ENCODE measurements around the gene CFH. TPM values are rescaled to one million over a fixed set of nuclear protein-coding genes. Genes with fewer than 3 reads are reported as not detected.
"Not testable (repeated sequence)": the region's sequence is repeated elsewhere in the genome, so short reads cannot be mapped to it uniquely, and the experiment has no call there.

CFH gene
- total RNA-seq, 1 donor from 2014 or later = 24.0 TPM

DNA sequence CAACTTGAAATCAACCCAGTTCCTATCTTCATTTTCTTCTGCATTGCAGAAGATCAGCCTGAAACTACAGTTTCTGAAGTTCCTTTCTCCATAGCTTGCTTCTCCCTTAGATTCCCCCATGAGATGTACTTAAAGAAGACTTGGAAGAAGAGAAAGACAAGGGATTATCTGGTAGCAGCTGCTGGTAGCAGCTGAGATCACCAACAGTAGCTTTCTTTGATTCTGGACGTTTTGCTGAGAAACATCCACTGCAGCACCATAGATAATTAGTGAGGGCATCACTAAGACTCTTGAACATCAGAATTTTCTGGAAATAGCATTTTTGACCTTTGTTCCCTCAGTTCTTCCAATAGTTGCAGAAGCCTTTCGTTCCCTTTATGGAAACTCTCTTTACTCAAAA is 122.3 kb downstream of the CFH start:
- Mint-ChIP-seq H3K4me3 (ENCODE audit: unreplicated experiment) (no peak overlapping the region), H3K27me3 (ENCODE audit: low read depth) (peaks cover 11% of the 10 kb centered on the region), H3K9me3 (ENCODE audit: low read depth) (no peaks in the 10 kb centered on the region), H3K36me3 (ENCODE audit: low read depth) (no peaks in the 10 kb centered on the region), H3K4me1 (ENCODE audit: low read depth) (no peaks in the 10 kb centered on the region), H3K27ac (ENCODE audit: unreplicated experiment) (no peak overlapping the region)
- no peak for TF ChIP-seq CTCF (IDR thresholded peaks at IDR 0.05)
- DNase-seq (ENCODE audit: low spot score) = no peak

DNA sequence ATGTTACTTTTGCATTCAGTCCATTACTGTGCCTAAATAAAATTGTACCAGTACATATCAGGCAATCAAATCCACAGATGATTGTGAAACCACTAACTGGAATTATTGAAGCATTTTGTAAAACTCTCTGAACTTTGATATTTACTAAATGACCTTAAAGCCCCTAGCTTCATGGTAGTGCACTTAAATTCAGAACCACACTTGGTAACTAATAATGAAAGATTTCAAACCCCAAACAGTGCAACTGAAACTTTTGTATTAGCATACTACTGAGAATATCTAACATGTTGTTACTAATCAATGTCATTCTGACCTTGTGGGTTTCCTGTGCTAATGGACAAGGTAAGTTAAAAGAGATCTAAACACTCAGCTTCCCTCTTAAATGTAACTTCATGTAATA is 122.8 kb downstream of the CFH start, which contains the start of gene CFHR3:
CFHR3 (plus strand) TSS at position 238 of the 400 bp plus-strand sequence; CDS start at position 285, 47 bp downstream.
- Mint-ChIP-seq H3K27me3 (ENCODE audit: low read depth) (peaks cover 11% of the 10 kb centered on the region), H3K4me1 (ENCODE audit: low read depth) (no peaks in the 10 kb centered on the region), H3K36me3 (ENCODE audit: low read depth) (no peaks in the 10 kb centered on the region), H3K9me3 (ENCODE audit: low read depth) (no peaks in the 10 kb centered on the region), H3K4me3 (ENCODE audit: unreplicated experiment) (no peak within 1 kb of the TSS), H3K27ac (ENCODE audit: unreplicated experiment) (no peak within 1 kb of the TSS)
- no peak for DNase-seq (ENCODE audit: low spot score)
- TF ChIP-seq CTCF (IDR thresholded peaks at IDR 0.05) = no peak

DNA sequence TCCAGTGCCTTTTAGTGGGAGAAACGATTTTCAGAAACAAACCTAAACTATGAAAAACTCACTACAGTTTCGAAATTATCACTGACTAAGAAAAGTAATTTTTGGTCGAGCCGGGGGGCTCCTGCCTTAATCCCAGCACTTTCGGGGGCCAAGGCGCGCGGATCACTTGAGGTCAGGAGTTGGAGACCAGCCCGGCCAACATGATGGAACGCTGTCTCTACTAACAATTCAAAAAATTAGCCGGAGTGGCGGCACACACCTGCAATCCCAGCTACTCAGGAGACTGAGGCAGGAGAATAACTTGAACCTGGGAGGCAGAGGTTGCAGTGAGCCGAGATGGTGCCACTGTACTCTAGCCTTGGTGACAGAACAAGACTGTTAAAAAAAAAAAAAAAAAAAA is 125.8 kb downstream of the CFH start:
- no peaks in the 10 kb centered on the region for H3K36me3 Mint-ChIP-seq (ENCODE audit: low read depth)
- no peaks in the 10 kb centered on the region for H3K4me1 Mint-ChIP-seq (ENCODE audit: low read depth)
- TF ChIP-seq CTCF (IDR thresholded peaks at IDR 0.05) = no peak
- no peak overlapping the region for H3K4me3 Mint-ChIP-seq (ENCODE audit: unreplicated experiment)
- no peaks in the 10 kb centered on the region for H3K9me3 Mint-ChIP-seq (ENCODE audit: low read depth)
- no peak for DNase-seq (ENCODE audit: low spot score)
- H3K27ac Mint-ChIP-seq (ENCODE audit: unreplicated experiment) = no peak overlapping the region
- peaks cover 13% of the 10 kb centered on the region for H3K27me3 Mint-ChIP-seq (ENCODE audit: low read depth)

DNA sequence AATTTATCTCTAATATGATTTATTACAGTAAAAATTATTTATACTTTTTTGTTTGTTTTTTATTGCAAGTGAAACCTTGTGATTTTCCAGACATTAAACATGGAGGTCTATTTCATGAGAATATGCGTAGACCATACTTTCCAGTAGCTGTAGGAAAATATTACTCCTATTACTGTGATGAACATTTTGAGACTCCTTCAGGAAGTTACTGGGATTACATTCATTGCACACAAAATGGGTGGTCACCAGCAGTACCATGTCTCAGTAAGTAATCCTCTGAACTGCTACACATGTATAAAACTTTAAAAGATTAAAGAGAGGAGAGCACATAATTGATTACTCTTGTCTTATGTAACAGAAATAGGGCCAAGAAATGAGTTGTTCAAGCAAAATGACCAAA is 127.2 kb downstream of the CFH start:
- Mint-ChIP-seq H3K27me3 (ENCODE audit: low read depth) (peaks cover 8% of the 10 kb centered on the region), H3K4me3 (ENCODE audit: unreplicated experiment) (no peak overlapping the region), H3K9me3 (ENCODE audit: low read depth) (no peaks in the 10 kb centered on the region), H3K4me1 (ENCODE audit: low read depth) (no peaks in the 10 kb centered on the region), H3K27ac (ENCODE audit: unreplicated experiment) (no peak overlapping the region), H3K36me3 (ENCODE audit: low read depth) (no peaks in the 10 kb centered on the region)
- peak; percentile 31 for TF ChIP-seq CTCF (IDR thresholded peaks at IDR 0.05)
- no peak for DNase-seq (ENCODE audit: low spot score)

- not testable (repeated sequence) for H3K36me3 Mint-ChIP-seq (ENCODE audit: low read depth); H3K9me3 Mint-ChIP-seq (ENCODE audit: low read depth); H3K27ac Mint-ChIP-seq (ENCODE audit: unreplicated experiment); H3K4me1 Mint-ChIP-seq (ENCODE audit: low read depth); DNase-seq (ENCODE audit: low spot score); H3K27me3 Mint-ChIP-seq (ENCODE audit: low read depth); H3K4me3 Mint-ChIP-seq (ENCODE audit: unreplicated experiment)
These were observed 139.4 kb downstream of the CFH start for GRCh38 chr1:196791252-196791651.

DNA sequence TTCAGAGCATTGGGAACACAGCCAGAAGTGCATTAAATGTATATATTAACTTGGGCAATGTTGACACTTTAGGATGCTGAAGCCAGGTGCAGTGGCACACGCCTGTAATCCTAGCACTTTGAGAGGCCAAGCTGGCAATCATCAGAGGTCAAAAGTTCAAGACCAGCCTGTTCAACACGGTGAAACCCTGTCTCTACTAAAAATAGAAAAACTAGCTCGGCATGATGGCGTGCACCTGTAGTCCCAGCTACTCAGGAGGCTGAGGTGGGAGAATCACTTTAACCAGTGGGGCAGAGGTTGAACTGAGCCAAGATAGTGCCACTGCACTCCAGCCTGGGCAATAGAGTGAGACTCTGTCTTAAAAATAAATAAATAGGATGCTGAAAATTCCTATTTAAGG is 142.3 kb downstream of the CFH start:
- H3K4me1 Mint-ChIP-seq (ENCODE audit: low read depth) = not testable (repeated sequence)

More for the DNA sequence above, 142.3 kb downstream of the CFH start:
- not testable (repeated sequence) for H3K4me3 Mint-ChIP-seq (ENCODE audit: unreplicated experiment); H3K36me3 Mint-ChIP-seq (ENCODE audit: low read depth); H3K9me3 Mint-ChIP-seq (ENCODE audit: low read depth); H3K27ac Mint-ChIP-seq (ENCODE audit: unreplicated experiment); H3K27me3 Mint-ChIP-seq (ENCODE audit: low read depth); DNase-seq (ENCODE audit: low spot score)

Other genes with a start within 250 kb of the CFH start
- 11.9 to 15.9 TPM (median 13.4 TPM) in 3 replicates for gene KCNT2, start 43.6 kb upstream of the CFH start, total RNA-seq
- 0.31 TPM in 1 of 3 replicates, not detected in the others for gene CFHR3, start 122.8 kb downstream of the CFH start, total RNA-seq
- not detected in 3 replicates for gene CFHR1, start 167.7 kb downstream of the CFH start, total RNA-seq
- gene CFHR4, start 236.0 kb downstream of the CFH start, total RNA-seq = not detected in 3 replicates

All from chondrocyte (in vitro differentiated cells).